ENCODE data around the gene IFT81.
"Not testable (repeated sequence)": the region's sequence is repeated elsewhere in the genome, so short reads cannot be mapped to it uniquely, and the experiment has no call there.

IFT81 gene

DNA sequence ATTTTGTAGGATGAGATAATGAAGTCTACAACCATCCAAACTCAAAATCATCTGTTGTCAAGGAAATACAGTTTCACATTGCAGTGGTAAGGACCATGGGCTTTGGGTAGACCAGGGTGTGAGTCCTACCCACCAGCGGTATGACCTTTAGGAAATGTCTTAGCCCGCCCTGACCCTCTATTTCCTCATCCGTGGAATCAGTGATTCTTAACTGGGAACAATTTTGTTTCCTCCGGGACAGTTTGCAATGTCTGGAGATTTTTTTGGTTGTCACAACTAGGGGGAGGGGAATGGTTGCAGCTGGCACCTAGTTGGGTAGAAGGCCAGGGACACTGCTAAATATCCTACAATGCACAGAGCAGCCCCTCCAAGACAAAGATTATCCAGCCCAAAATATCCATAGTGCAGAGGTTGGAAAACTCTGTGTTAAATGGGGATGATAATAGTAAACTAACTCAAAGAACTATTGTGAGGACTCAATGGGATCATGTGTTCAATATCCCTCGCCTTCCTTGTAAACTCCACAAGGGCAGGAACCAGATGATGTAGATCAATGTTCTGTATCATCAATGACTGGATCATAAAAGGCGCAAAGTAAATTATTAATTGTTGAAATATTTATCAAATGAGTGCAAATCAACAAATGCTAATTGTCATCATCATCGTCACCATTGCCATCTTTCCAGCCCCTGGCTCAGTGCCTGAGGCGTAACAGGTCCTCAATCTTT lies 15.7 kb upstream of the IFT81 start:
- in situ Hi-C loops (cut with HindIII; ENCODE audit: low sequenced_read_pairs), result no loop called here

DNA sequence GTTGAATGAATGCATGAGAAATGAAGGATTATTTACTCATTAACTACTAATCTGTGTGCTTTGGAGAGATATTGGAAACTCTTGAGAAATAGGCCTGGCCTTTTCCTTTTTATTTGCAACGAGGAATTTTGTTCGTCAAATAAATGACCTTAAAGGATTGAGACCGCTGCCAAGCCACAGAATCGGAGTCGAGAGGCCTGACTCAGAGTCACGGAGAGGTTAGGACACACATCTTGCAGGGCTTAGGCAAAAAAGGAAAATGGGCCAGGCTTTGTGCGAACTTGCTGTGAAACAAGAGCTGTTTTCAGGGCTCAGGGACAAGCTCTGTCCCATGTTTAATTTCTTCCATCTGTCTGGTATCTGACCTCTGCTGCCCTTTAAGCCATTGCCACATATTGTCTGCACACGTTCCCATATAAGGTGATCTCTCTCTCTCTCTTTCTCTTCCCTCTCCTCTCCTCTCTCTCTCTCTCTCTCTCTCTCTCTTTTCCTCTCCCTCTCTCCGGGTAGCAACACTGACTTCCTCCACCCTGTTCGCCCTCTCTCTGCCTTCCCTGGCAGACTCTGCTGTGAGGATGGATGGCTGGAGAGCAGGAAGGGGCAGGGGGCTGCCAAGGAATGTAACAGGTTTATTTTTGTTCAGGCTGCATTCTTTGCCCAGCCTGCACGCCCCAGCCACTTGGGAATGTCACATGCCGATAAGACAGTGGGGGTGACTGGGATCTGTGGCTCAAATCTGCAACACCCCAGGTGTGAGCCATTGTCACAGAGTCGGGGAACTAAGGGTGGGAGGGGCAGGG lies 14.9 kb upstream of the IFT81 start:
- in situ Hi-C loops (cut with HindIII; ENCODE audit: low sequenced_read_pairs), result no loop called here

DNA sequence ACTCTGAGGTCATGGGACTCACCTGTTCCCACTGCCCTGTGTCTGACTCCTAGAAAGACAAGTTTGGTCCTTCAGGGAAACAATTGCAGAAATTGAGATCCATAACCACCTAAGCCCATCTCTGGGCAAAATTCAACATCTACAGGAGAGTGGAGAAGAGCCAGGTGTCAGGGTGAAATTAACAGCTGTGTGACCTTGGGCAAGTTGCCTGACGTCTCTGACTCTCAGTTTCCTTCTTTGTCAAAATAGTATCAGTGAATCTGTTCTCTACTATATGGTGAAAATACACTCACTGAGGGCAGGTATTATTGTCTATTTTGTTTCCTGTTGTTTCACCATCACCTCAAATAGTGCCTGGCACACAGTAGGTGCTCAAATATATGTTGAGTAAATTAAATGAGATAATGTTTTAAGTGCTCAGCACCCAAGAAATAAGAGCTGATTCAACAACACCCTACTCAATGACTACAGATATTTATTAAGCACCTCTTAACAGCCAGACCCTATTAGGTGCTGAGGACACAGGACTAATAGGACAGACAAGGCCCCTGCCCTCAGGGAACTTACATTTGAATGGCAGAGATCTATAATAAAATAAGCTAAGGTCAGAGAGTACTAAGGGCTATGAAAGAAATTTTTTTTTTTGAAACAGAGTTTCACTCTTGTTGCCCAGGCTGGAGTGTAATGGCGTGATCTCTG lies 14.2 kb upstream of the IFT81 start:
- in situ Hi-C loops (cut with HindIII; ENCODE audit: low sequenced_read_pairs), result no loop called here

DNA sequence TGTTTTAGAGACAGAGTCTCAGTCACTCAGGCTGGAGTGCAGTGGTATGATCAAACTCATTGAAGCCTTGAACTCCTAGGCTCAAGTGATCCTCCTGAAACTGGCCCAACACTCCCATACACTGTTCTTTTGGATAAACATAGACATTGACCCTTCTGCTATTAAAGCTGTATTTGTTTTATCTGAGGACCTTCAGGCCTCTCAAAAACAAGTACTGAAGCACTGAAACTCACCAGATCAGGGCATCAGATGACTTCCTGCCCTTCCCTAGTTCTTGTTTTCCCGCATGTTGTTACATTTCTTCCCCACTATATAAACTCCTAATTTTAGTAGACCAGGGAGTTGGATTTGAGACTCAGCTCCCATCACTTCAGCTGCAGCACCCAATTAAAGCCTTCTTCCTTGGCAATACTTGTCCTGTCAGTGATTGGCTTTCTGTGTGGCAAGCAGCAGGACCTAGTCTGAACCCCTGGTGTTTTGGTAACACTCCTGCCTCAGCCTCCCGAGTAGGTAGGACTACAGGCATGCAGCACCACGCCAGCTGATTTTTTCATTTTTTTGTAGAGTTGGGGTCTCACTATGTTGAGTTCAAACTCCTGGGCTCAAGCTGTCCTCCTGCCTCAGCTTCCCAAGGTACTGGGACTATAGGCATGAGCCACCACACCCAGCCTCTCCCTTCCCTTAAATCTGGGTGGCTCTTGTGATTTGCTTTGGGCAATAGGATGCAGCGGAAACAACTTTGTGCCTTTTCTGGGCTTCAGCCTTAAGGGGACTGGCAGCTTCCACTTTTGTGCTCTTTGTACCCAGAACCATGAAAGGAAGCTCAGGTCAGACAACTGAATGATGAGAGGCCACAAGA lies 12.5 kb upstream of the IFT81 start:
- in situ Hi-C loops (cut with HindIII; ENCODE audit: low sequenced_read_pairs), result no loop called here

DNA sequence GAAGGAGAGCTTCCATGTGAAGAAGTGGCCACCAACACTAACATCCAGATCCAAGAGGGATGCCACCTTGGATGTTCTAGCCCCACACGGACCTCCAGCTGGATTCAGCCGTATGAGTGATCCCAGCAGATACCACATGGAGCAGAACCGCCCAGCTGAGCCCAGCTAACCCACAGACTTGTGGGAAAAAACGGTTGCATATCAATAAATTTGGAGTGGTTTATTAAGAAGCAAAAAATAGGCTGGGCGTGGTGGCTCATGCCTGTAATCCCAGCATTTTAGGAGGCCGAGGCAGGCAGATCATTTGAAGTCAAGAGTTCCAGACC lies 11.9 kb upstream of the IFT81 start:
- in situ Hi-C loops (cut with HindIII; ENCODE audit: low sequenced_read_pairs), result no loop called here

DNA sequence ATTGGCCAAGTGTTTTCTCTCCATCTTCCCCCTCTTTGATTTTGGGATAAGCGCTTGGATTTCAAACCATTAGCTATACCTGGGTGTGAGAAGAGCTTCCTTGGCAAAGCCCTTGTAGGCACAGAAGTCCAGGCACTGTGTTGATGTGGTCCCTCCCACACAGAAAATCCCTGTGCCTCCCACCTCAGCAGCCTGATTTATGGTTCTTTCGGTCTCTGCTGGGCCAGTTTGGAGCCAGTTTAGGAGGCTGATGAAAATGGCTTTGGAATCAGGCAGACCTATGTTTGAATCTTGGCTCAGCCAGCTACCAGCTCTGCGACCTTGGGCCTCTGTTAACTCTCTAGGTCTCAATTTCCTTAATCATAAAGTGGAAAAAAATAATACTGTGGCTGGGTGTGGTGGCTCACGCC lies 9.6 kb upstream of the IFT81 start:
- in situ Hi-C loops (cut with HindIII; ENCODE audit: low sequenced_read_pairs), result no loop called here

DNA sequence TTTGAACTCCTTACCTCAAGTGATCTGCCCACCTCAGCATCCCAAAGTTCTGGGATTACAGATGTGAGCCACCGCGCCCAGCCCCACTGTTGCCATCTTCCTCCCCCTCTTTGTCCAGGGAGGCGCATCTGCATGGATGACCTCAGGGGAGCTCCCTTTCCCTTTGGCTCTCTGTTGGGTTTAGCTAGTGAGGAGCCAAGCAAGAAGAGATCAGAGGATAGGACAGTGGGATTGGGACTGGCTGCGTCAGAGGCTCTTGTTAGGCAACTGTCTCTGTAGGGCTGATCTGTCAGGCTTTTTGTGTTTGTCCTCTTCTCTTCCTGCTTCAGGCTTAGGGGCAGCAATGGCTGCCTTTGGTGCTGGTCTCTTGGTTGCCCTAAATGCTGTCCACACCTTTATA lies 8.5 kb upstream of the IFT81 start:
- in situ Hi-C loops (cut with HindIII; ENCODE audit: low sequenced_read_pairs), result no loop called here

DNA sequence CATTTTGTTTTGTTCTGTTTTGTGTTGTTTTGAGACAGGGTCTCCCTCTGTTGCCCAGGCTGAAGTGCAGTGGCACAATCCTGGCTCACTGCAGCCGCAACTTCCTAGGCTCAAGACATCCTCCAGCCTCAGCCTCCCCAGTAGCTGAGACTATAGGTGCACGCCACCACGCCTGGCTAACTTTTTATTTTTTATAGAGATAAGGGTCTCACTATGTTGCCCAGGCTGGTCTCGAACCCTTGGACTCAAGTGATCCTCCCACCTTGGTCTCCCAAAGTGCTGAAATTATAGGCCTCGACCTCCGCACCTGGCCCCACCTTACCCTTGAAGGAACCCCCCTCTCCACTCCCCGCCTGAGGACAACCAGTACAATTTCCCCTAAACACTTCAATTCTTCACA lies 7.5 kb upstream of the IFT81 start:
- in situ Hi-C loops (cut with HindIII; ENCODE audit: low sequenced_read_pairs), result no loop called here

DNA sequence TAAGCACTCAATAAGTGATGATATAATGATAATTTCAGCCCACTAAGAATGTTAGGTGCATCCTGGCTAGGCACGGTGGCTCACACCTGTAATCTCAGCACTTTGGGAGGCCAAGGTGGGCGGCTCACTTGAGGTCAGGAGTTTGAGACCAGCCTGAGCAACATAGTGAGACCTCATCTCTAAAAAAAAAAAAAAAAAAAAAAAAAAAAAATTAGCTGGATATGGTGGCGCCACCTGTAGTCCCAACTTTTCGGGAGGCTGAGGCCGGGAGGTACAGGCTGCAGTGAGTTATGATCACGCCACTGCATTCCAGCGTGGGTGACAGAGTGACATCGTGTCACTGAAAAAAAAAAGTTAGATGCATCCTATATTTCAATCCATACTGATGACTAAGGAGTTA lies 6.9 kb upstream of the IFT81 start:
- in situ Hi-C loops (cut with HindIII; ENCODE audit: low sequenced_read_pairs), result not testable (repeated sequence)

DNA sequence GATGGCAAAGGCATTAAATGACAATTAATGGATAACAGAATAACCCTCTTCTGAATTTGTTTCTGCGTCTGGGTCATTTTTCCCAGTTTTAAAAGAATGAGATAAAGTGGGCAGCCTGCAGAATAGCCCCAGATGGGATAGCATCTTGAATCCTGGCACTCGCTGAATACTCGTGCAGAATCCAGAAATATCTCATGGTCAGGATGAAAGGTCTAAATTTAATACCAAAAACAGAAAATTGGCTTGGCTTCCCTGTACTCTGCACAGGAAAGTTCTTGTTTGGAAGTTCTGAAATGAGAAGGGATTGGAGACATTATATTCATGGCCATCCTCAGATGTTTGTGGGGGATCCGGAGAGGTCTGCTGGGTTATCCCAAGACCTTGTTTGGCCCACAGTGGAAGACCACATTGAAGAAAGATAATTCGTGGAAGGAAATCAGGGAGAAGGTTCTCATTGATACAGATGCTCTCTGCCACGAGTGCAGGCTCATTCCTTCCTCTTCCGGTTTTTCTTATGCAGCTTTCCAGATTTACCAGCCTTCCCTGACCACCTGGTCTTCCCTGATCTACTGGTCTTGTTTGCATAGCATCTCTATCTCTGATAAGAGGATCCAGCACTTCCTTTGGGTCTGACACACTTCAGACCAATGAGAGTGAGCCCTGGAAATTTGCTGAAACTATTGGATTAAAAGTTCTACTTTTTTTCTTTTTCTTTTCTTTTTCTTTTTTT lies 6.0 kb upstream of the IFT81 start:
- in situ Hi-C loops (cut with HindIII; ENCODE audit: low sequenced_read_pairs), result no loop called here

DNA sequence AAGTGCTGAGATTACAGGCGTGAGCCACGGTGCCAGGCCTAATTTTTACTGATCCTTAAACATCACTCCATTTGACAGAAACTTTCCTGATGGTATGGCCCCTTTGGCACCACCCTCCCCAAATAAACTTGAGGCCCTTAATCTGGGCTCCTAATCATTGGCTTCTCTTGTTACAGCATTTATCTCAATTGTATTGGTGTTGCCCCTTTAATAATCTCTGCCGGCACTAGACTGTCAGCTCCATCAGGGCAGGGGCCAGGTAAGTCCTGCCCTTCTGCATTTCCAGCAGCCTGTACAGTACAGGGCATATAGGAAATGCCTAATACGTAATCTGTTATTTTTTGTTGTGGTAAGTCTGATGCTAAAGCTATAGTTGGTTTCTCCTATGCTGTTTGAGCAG lies 1.2 kb upstream of the IFT81 start:
- in situ Hi-C loops (cut with HindIII; ENCODE audit: low sequenced_read_pairs), result no loop called here

DNA sequence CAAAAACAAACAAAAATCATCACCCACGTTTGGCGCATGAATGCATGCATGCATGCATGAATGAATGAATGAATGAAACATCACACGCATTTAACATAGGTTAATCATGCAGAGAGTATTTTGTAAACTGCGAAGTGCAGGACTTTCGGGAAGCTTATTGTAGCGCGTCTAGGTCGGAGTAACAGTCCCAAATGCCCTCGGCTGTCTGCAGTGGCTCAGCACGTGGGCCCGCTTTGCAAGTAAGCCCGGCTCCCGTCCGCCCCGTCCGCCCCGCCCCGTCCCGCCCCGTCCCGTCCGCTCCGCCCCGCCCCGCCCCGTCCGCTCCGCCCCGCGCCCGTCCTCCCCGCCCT lies 263 bp upstream of the IFT81 start:
- in situ Hi-C loops (cut with HindIII; ENCODE audit: low sequenced_read_pairs), result no loop called here

DNA sequence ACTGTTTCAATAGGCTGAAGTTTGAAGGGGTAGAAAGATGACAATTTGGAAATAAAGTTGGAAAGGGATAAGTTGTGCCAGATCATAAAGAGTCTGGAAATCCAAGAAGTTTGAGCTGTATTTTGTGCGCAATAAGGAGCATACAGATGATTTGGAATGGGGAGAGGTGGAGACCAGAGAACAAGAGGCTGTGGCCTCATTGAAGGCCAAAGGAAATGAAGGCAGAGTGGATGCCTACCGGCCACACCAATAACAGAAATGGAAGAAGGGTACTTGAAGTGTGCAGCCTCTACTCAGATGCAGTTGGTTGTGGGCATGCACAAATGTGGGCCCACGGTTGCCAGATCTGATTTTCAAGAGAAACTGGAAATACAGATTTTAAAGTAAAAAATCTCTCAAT lies 2.4 kb downstream of the IFT81 start:
- in situ Hi-C loops (cut with HindIII; ENCODE audit: low sequenced_read_pairs), result no loop called here

DNA sequence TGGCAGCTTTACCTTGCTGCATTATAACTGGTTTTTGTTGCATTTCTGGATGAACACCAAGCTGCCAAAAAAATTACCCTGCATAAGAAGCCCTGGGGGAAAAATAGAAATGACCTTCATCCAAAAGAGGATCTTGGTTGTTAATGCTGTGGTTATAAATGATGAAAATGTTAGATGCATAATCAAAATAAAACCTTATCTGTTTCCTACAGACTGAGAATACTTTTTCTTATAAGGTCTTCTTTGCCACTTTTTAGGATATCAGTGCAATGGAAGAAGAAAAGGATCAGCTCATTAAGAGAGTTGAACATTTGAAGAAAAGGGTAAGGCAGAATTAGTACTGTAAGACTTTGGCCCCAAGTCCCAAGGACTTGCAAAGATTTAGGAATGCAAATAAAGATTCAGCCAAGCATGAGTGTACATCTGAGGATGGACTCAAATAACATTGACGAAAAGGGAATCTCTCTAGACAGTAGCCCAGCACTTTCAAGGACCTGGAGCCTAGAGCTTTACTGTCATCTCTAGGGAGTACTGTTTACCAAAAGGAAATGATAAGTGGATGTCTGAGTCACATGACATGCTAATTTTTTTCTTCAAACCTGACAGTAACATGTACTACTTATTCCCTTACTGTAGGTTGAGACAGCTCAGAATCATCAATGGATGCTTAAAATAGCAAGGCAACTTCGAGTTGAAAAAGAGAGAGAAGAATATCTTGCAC lies 10.7 kb downstream of the IFT81 start:
- in situ Hi-C loops (cut with HindIII; ENCODE audit: low sequenced_read_pairs), result no loop called here

DNA sequence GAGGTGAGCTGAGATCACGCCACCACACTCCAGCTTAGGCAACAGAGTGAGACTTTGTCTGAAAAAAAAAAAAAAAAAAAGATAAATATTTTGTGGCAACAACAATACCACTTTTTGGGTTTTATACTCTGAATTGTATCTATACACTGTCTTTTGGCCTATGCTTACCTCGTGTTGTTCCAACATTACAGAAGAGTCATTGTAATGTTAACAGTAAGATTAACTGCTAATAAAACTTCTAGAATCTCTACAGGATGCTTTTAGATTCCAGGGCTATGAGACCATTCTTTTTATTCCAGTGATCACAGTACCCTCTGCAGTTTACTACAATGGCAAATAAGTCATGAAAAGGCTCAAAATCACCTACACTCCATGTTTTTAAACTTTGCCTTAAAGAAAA lies 11.6 kb downstream of the IFT81 start:
- in situ Hi-C loops (cut with HindIII; ENCODE audit: low sequenced_read_pairs), result no loop called here

DNA sequence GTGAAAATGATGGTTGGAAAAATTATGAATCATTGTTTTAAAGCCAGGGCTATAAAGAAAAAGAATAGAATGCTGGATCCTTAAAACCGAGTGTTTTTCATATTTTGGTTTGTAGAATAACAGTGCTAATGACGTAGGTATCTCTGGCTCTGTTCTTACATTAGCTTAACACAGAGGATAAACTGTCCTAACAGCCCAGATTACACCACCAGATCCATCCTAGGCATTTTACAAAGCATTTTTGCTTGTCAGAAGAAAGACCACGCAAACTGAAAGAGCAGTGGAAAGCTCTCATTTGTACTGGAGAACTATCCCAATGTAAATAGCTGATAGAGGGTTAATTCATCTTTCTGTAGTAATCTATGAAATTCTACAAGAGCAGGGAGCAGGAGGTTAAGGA lies 13.6 kb downstream of the IFT81 start:
- in situ Hi-C loops (cut with HindIII; ENCODE audit: low sequenced_read_pairs), result no loop called here

DNA sequence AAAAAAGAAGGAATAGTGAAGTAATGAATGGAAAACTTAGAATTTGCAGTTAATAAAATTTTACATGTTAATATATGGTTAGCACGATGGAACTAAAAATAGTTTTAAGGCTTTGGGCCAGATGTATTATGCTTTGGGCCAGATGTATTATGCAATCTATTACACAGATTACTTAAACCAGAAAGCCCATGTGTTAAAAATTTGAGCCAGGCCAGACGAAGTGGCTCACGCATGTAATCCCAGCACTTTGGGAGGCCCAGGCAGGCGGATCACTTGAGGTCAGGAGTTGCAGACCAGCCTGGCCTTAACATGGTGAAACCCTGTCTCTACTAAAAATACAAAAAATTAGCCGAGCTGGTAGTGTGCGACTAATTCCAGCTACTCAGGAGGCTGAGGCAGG lies 17.2 kb downstream of the IFT81 start:
- in situ Hi-C loops (cut with HindIII; ENCODE audit: low sequenced_read_pairs), result no loop called here

DNA sequence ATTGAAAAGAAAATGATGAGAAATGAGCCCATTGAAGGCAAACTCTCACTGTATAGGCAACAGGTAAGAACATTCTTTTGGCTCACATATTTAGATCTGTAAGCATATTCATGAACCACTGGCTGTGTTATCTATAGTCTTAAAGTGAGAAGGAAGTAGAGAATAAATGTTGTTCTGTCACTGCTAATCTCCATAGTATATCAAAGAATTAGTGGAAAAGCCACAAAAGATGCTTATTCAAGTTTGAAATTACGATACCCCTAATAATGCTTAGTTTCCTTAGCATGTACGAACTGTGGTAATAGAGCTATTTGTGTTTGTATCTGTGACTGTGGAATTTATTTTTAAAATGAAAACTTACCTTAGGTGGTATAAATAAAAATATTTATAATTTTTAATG lies 22.8 kb downstream of the IFT81 start:
- in situ Hi-C loops (cut with HindIII; ENCODE audit: low sequenced_read_pairs), result no loop called here

DNA sequence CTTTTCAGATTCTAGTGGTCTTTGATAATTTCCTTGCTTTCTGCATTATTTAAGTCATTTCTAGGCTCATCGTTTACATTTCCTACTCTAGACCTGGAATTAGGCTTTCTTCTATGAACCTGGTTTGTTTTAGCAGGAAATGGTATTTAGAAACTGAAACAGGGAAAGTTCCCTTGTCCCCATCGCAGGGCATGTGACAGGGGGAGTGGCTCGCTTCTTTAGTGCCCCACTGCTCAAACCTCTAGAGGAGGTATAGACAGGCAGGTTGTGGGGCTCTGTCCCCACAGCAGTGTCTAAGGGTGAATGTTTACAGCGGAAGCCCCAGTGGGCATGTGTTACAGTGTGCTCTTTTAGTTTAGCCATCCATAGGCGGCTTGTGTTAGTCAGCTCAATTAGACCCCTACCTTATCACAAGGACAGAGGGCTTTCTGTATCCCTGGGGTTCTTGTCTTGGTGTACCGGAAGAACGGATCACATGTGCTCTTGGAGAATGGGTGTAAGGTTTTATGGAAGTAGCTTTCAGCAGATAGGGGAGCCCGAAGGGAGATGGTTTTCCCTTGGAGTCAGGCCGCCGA lies 25.0 kb downstream of the IFT81 start:
- in situ Hi-C loops (cut with HindIII; ENCODE audit: low sequenced_read_pairs), result no loop called here

DNA sequence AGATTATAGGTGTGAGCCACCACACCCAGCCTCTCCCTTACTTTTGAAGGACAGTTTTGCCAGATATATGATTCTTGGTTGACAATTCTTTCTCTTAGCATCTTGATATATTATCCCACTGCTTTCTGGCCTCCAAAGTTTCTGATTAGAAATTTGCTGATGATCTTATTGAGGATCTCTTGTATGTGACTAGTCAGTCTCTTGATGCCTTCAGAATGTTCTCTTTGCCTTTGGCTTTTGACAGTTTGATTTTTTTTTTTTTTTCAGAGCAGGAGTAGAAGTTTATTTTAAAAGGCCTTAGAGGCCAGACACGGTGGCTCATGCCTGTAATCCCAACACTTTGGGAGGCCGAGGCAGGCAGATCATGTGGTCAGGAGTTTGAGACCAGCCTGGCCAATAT lies 32.6 kb downstream of the IFT81 start:
- in situ Hi-C loops (cut with HindIII; ENCODE audit: low sequenced_read_pairs), result no loop called here

Data from DLD1 (cell line).